ENCODE measurements around the gene RADIL.
"Not testable (repeated sequence)": the region's sequence is repeated elsewhere in the genome, so short reads cannot be mapped to it uniquely, and the experiment has no call there.

Gene RADIL

GRCh38 chr7:4808565-4808964 lies 75.0 kb downstream of the RADIL start:
- DNase-seq (ENCODE audit: low read depth): no peak

DNA sequence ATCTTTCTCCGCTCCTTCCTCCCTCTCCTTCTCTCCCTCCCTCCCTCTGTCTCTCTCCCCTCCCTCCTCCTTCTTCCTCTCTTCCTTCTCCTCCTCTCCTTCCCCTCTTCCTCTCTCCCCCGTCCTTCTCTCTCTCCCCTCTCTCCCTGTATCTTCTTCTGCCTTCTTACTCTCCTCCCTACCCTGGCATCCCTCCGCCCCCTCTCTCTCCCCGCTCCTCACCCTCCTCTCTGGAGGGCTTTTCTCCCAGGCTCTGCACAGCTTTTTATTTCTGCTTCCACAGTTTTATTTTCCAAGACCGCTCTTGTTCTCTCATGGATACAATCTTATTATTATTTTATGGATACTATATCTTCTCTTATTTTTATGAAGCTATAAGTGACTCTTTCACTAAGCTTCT lies 75.5 kb downstream of the RADIL start:
- DNase-seq (ENCODE audit: low read depth): no peak

DNA sequence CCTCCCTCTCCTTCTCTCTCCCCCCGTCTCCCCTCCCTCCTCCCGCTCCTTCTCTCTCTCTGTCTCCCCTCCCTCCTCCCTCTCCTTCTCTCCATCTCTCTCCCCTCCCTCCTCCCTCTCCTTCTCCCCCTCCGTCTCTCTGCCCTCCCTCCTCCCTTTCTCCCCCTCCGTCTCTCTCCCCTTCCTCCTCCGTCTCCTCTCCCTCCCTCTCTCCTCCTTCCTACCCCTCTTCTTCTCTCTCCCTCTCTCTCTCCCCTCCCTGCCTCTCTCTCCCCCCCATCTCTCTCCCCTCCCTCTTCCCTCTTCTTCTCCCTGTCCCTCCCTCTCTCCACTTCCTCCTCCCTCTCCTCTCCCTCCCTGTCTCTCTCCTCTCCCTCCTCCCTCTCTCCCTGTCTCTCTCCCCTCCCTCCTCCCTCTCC lies 75.9 kb downstream of the RADIL start:
- DNase-seq (ENCODE audit: low read depth): no peak

DNA sequence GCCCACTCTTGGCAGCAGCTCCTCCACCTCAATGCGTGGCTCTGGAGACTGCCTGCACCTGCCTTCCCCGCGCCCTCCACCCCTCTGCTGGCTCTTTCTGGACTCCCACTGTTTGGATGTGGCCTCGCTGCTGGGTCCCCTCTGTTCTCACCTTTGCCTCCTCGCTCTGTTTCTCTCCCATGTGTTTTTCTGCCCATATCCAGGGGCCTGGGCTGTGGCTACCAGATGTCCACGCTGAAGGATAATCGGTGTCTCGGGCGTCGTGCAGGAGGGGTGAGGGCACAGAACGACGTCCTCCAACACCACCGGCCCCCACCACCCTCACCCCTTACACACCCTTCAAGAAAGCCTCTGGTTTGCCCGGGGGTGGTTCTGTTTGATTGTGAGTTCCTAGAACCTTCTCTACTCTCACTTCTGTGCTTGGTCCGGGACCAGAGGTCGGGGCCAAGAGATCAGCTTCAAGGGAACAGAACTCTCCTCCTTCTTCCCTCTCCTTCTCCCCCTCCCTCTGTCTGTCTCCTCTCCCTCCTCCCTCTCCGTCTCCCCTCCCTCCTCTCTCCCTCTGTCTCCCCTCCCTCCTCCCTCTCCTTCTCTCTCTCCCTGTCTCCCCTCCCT lies 76.4 kb downstream of the RADIL start:
- no peak for DNase-seq (ENCODE audit: low read depth)

GRCh38 chr7:4805984-4806300 lies 77.6 kb downstream of the RADIL start:
- DNase-seq (ENCODE audit: low read depth): no peak

DNA sequence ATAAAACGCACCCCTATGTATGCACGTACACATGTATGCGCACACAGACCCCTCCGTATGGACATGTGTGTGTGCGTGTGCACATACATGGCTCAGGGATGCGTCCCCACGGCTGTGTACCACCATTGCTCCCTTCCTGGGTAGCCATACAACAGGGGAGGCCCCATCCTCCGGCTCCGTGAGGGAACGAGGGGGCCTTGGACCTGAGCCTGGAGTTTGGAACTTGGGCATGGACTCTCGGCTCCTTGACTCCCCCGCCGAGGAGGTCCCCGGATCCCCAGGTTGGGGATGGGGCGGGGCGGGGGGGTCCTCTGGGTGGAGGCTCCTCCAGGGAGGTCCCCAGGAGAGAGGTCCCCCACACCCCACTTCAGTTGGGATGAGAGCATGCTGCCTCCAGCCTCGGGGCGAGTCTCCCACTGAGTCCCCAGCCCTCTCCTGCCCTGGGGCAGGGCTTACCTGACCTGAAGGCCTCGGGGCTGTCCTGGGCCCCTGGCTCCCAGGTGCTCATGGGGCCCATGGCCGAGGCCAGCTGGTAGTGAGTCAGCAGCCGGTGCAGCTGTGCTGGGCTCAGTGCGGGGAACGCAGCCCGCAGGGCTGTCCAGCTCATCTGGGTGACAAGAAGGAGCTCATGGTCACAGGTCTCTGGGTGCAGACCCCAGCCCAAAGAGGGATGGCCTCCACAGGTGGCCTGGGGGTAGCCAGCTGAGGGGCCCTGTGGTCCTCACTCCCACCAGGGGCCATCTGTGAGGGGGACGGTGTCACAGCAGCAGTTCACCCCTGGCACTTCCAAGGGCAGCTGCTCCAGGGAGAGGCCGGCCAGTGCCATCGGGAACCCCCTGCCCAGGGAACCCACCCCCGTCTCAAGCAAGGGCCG lies 78.2 kb downstream of the RADIL start:
- DNase-seq (ENCODE audit: low read depth): no peak

DNA sequence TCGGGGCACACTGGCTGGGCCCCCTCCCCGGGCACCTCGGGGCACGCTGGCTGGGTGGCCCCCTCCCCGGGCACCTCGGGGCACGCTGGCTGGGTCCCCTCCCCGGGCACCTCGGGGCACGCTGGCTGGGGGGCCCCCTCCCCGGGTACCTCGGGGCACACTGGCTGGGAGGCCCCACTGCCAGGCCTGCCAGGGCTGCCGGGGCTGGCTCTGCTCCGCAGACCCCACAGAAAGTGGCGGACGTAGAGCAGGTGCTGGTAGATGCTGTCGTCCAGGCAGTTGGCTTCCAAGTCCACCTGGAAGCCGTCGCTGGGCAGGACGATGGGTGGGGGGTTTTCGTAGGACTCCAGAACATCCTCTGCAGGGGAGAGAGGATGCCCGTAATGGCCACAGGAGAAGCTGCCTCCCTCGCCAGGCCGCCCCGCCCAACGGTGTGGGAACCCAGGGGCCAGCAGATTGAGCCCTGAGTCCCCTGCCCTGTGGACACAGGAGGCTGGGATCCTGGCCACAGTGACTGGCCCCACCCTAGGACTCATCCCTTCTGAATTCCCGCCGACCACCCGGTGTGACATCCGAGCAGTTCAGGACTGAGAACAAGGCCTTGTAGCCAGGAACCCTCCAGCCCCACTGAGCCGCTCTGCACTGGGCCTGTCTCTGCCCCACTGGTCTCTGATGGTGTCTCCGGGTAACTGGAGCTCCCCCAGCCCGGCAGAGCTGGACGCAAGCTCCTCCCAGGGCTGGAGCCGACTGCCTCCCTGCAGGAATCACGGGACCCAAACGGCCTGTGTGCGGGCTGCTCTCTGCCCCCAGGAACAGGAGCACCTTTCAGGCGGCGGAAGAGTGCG lies 79.9 kb downstream of the RADIL start:
- no peak for DNase-seq (ENCODE audit: low read depth)

DNA sequence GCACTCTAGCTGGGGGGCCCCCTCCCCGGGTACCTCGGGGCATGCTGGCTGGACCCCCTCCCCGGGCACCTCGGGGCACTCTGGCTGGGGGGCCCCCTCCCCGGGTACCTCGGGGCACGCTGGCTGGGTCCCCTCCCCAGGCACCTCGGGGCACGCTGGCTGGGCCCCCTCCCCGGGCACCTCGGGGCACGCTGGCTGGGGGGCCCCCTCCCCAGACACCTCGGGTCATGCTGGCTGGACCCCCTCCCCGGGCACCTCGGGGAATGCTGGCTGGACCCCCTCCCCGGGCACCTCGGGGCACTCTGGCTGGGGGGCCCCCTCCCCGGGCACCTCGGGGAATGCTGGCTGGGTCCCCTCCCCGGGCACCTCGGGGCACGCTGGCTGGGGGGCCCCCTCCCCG lies 80.9 kb downstream of the RADIL start:
- DNase-seq (ENCODE audit: low read depth): not testable (repeated sequence)

DNA sequence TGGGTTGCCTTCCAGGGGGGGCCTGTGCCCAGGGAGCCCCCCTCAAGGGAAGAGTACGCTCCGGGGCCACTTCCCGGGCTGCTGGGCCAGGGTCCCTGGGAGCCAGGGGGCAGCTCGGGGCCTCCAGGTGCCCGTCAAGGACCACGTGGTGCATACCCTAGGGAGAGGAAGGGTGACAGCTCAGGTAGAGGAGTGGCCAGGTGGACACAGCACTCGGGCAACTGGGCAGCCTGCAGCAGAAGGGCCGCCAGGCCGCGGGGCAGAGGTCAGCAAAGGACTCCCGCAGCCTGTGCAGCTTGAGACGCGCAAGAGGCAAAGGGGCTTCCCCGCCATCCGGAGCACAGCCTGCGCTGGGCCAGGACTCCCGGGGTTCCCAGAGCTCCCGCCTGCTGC lies 81.7 kb downstream of the RADIL start:
- no peak for DNase-seq (ENCODE audit: low read depth)

DNA sequence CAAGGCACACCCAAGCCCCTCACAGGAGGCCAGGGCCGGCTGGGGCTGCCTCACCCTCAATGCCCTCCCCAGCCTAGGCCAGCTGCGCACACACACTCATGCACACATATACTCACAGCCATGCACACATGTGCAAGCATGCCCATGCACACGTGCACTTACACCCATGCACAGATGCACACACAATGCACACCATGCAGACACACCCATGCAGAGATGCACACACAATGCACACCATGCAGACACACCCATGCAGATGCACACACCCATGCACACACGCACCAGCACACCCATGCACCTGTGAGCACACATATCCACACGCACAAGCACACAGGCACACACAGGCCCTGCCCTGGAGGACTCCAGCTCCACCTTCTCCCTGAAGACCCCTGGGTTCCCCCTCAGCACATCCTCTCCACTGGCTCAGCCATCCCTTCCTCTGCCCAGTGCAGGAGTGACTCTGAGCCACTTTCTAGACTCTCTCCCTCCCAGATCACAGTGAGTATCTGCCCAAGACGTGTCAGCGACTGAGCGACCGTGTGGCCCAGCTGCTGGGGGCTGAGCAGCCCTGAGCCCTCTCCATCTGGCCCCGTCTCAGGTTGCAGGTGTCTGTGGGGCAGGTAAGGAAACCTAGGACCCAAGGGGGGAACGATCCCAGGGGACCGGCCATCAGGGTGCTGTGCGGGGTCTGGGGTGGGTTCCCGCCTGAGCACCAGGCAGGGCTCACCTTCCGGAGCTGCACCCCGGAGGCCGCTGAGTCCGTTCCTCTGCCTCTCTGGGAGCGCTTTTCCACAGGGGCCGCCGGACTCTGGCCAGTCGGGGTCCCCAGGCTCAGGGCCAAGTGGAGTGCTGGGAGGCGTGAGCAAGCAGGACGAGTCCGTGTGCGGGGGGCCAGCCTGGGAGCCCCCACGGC lies 82.3 kb downstream of the RADIL start:
- DNase-seq (ENCODE audit: low read depth): no peak

- no peak for DNase-seq (ENCODE audit: low read depth)
These were observed 83.0 kb downstream of the RADIL start for GRCh38 chr7:4800487-4800886.

- no peak for DNase-seq (ENCODE audit: low read depth)
These were observed 83.8 kb downstream of the RADIL start for GRCh38 chr7:4799508-4800268.

- no peak for DNase-seq (ENCODE audit: low read depth)
These were observed 84.7 kb downstream of the RADIL start for GRCh38 chr7:4798706-4799235.

DNA sequence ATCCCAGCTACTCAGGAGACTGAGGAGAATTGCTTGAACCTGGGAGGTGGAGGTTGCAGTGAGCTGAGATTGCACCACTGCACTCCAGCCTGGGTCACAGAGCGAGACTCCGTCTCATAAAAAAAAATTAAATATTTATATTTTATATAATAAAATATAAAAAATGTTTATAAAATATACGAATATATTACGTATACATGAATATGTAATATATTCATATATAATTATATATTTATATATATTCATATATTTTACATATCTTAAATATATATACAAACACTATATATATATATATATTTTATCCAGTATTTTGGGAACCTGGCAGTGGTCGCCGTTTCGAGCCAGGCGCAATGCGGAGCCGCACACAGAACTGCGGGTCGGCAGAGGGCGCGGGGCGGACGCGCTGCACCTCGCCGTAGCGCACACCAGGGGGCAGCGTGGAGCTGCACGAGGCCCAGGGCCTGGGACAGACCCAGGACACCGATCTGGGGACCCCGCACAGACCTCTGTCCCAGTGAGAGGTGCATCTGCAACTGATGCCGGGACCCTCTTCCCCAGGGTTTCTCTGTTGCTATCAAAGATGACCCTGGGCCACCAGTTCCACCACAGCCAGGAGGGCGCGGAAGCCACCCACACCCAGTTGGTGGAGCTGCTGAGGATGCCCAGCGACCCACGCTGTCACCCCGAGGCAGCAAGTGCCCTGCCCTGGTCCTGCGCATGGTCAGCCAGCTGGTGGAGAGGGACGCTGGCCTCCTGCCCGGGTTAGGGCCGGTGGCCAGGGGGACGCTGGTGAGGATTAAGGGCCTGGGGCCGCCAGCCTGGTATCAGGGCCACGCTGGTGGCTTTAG lies 85.4 kb downstream of the RADIL start:
- DNase-seq (ENCODE audit: low read depth): peak; percentile 17

DNA sequence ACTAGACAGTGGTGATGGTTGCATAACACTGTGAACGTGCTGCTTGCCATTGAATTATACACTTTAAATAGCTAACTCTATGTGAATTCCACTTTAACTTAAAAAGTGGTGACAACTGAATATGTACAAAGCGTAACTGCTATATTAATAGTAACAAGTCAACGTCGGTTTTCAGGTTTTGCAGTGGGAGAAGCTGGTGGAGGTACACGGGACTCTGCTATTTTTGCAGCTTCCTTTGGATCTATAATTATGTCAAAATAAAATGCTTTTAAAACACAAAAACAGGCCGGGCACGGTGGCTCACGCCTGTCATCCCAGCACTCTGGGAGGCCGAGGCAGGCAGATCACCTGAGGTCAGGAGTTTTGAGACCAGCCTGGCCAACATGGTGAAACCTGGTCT lies 87.1 kb downstream of the RADIL start:
- no peak for DNase-seq (ENCODE audit: low read depth)

- no peak for DNase-seq (ENCODE audit: low read depth)
These were observed 88.7 kb downstream of the RADIL start for GRCh38 chr7:4794591-4795350.

GRCh38 chr7:4794171-4794570 lies 89.3 kb downstream of the RADIL start:
- not testable (repeated sequence) for DNase-seq (ENCODE audit: low read depth)

DNA sequence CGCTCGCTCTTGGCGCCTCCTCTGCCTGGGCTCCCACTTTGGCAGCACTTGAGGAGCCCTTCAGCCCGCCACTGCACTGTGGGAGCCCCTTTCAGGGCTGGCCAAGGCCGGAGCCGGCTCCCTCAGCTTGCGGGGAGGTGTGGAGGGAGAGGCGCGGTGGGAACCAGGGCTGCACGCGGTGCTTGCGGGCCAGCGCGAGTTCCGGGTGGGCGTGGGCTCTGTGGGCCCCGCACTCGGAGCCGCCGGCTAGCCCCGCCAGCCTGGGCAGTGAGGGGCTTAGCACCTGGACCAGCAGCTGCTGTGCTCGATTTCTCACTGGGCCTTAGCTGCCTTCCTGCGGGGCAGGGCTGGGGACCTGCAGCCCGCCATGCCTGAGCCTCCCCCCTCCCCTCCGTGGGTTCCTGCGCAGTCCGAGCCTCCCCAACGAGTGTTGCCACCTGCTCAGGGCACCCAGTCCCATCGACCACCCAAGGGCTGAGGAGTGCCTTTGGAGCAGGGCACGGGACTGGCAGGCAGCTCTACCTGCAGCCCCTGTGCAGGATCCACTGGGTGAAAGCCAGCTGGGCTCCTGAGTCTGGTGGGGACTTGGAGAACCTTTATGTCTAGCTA lies 90.0 kb downstream of the RADIL start:
- DNase-seq (ENCODE audit: low read depth): not testable (repeated sequence)

Measured in stimulated activated CD8-positive, alpha-beta memory T cell treated with anti-CD3 and anti-CD28 coated beads, Interleukin-12 subunit alpha, Interleukin-12 subunit beta, amount 100 ng/mL, for 4 hours (primary cell).